IPS DF 6.9 (cell line): Measurements from ENCODE around the gene PLPP4.

Experiments
- DNase-seq: peaks from one replicate; pipeline ENCODE4 v3.0.0-alpha.2; 2013; ENCODE audit warnings: low read depth, low spot score
- H3K27ac ChIP-seq: one replicate; pipeline ENCODE4 v1.5.1; 2013; ENCODE audit warnings: low read length, control low read depth
- H3K27me3 ChIP-seq: 2 replicates; pipeline ENCODE4 v1.6.1; 2013; ENCODE audit warnings: mild to moderate bottlenecking, low read length; ENCODE audit not compliant: control insufficient read depth, insufficient read depth
- H3K36me3 ChIP-seq: 2 replicates; pipeline ENCODE4 v1.6.1; 2013; ENCODE audit warnings: low read length; ENCODE audit not compliant: control insufficient read depth, insufficient read depth
- H3K4me1 ChIP-seq: 2 replicates; pipeline ENCODE4 v1.6.1; 2013; ENCODE audit warnings: low read length; ENCODE audit not compliant: control insufficient read depth, insufficient read depth
- H3K4me3 ChIP-seq: 2 replicates; pipeline ENCODE4 v1.5.1; 2013; ENCODE audit warnings: mild to moderate bottlenecking, low read length
- H3K9me3 ChIP-seq: 2 replicates; pipeline ENCODE4 v1.6.1; 2013; ENCODE audit warnings: low read length, inconsistent platforms; ENCODE audit not compliant: control insufficient read depth, insufficient read depth
- WGBS: extraction: QIAGEN DNeasy Blood & Tissue Kit; methylation state at CpG from one replicate; pipeline ENCODE4 v1.1.7; 2013; ENCODE audit warnings: mixed read lengths, missing lambda C conversion rate; ENCODE audit not compliant: insufficient read length, insufficient coverage; 5-methylcytosine and 5-hydroxymethylcytosine counted together

The PLPP4 gene

GRCh38 chr10:120583424-120584108 is 126.5 kb downstream of the PLPP4 start:
- no CpG with 5 or more reads among the region's 2 CpGs for WGBS
- no peak for DNase-seq
- Histone ChIP-seq H3K27ac (no peak overlapping the region), H3K4me1 (no peaks in the 10 kb centered on the region), H3K36me3 (no peaks in the 10 kb centered on the region), H3K4me3 (no peak overlapping the region), H3K27me3 (no peaks in the 10 kb centered on the region), H3K9me3 (no peaks in the 10 kb centered on the region)

DNA sequence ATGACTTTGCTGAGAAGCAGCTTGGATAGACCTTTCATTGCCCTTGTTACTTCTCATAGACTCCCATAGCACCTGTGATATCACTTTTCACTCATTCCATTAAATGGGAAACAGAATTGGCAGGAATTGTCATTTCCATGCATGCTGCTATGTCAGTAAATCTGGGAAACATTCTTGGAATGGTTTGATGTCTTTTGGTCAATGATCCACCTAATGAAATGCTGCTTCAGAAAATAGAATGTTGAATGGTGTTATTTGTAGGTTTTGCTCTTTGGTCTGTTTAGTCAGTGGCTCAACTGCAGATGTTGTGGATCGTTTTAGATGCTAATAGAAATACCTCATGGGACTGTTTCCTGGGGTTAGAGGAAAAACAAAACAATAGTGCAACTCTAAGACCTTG is 127.8 kb downstream of the PLPP4 start:
- Histone ChIP-seq H3K9me3 (no peaks in the 10 kb centered on the region), H3K27me3 (no peaks in the 10 kb centered on the region), H3K4me3 (no peak overlapping the region), H3K4me1 (no peaks in the 10 kb centered on the region), H3K27ac (no peak overlapping the region), H3K36me3 (no peaks in the 10 kb centered on the region)
- WGBS, result no CpG with 5 or more reads among the region's 1 CpG
- no peak for DNase-seq

GRCh38 chr10:120586471-120586872 is 129.4 kb downstream of the PLPP4 start:
- no peak overlapping the region for H3K4me3 ChIP-seq

DNA sequence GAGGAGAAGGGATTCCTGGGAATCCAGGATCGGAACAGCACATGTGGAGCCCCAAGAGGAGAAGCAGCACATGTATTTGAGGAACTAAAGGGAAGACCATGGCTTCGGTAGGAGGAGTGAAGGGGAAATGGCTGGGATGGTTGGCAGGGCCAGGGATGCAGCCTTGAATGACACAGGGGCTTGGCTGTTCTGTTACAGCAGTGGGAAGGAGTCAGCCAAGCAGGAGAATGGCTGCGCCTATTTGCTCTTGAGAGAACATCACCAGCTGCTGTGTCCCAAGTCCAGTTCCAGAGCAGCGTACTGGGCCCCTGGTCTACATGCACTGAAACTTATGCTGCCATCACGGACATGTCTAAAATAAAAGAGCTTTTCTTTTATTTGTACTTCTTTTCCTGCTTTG is 130.0 kb downstream of the PLPP4 start:
- DNase-seq, result no peak
- no peaks in the 10 kb centered on the region for H3K36me3 ChIP-seq
- no peak overlapping the region for H3K27ac ChIP-seq
- no peaks in the 10 kb centered on the region for H3K27me3 ChIP-seq
- no peaks in the 10 kb centered on the region for H3K9me3 ChIP-seq
- no peaks in the 10 kb centered on the region for H3K4me1 ChIP-seq
- no CpG with 5 or more reads among the region's 5 CpGs for WGBS
- no peak overlapping the region for H3K4me3 ChIP-seq

More at GRCh38 chr10:120586471-120586872, 129.4 kb downstream of the PLPP4 start:
- Histone ChIP-seq H3K4me1 (no peaks in the 10 kb centered on the region), H3K27ac (no peak overlapping the region), H3K9me3 (no peaks in the 10 kb centered on the region), H3K36me3 (no peaks in the 10 kb centered on the region), H3K27me3 (no peaks in the 10 kb centered on the region)
- no peak for DNase-seq
- no CpG with 5 or more reads among the region's 3 CpGs for WGBS

DNA sequence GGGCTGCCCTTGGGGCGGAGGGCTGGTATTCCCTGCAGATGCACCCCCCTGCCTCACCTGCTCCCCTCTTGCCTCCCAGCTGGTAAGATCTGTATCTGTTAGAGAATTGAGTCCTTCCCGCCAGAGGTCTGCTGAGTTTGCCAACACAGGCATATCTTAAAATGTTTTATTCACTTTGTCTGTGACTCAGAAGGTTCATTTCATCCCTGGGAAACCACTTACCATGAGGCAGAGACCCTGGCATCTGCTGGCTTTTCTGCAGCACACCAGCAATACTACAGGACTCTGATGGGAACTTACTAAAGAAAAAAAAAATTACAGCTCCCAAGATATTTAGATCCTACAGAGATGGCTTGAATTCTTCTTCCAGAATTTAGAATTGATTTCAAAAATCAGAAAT is 131.3 kb downstream of the PLPP4 start:
- H3K9me3 ChIP-seq, result no peaks in the 10 kb centered on the region
- no peaks in the 10 kb centered on the region for H3K27me3 ChIP-seq
- no CpG with 5 or more reads among the region's 2 CpGs for WGBS
- no peaks in the 10 kb centered on the region for H3K4me1 ChIP-seq
- H3K4me3 ChIP-seq, result no peak overlapping the region
- no peaks in the 10 kb centered on the region for H3K36me3 ChIP-seq
- no peak for DNase-seq
- H3K27ac ChIP-seq, result no peak overlapping the region

GRCh38 chr10:120593693-120594092 is 136.7 kb downstream of the PLPP4 start:
- no peak overlapping the region for H3K27ac ChIP-seq
- H3K9me3 ChIP-seq, result no peaks in the 10 kb centered on the region
- no peaks in the 10 kb centered on the region for H3K27me3 ChIP-seq
- no peak for DNase-seq
- no peaks in the 10 kb centered on the region for H3K4me1 ChIP-seq
- no peak overlapping the region for H3K4me3 ChIP-seq
- WGBS, result no CpG with 5 or more reads among the region's 2 CpGs
- no peaks in the 10 kb centered on the region for H3K36me3 ChIP-seq

GRCh38 chr10:120597902-120598301 is 140.9 kb downstream of the PLPP4 start:
- Histone ChIP-seq H3K4me3 (no peak overlapping the region), H3K27me3 (no peaks in the 10 kb centered on the region), H3K36me3 (no peaks in the 10 kb centered on the region), H3K27ac (no peak overlapping the region), H3K4me1 (0 out of 2 replicates have a peak, but pooled peaks cover 1% of the 10 kb centered on the region), H3K9me3 (no peaks in the 10 kb centered on the region)
- WGBS, result no CpG with 5 or more reads among the region's 3 CpGs
- DNase-seq, result no peak

GRCh38 chr10:120598386-120598785 is 141.4 kb downstream of the PLPP4 start:
- WGBS, result no CpG with 5 or more reads among the region's 5 CpGs
- H3K4me1 ChIP-seq, result 0 out of 2 replicates have a peak, but pooled peaks cover 1% of the 10 kb centered on the region
- no peaks in the 10 kb centered on the region for H3K27me3 ChIP-seq
- no peaks in the 10 kb centered on the region for H3K36me3 ChIP-seq
- no peak for DNase-seq
- no peak overlapping the region for H3K4me3 ChIP-seq
- no peaks in the 10 kb centered on the region for H3K9me3 ChIP-seq
- H3K27ac ChIP-seq, result no peak overlapping the region

DNA sequence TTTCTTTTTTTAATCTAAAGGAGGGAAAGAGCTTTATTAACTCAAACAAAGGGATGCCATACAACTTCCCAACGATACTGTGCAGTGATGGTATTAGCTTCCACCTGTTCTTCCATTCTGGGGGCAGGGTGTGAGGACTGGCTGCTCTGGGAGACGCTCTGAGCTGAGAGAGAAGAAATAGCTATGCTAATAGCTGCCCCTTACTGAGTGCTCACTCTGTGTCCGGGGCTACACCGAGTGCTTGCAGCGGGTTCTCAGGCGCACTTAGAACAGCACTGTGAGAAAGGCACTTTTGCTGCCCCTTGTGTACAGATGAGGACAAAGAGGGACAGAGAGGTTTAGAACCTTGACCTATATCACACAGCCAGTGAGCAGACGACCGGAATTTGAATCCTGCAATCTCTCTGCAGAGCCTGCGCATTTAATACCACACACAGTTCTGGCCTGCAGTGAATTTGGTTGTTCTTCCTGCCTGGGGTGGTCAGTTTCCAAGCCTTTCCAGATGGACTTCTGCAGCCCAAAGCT is 142.2 kb downstream of the PLPP4 start:
- no peak overlapping the region for H3K4me3 ChIP-seq
- H3K9me3 ChIP-seq, result no peaks in the 10 kb centered on the region
- H3K27ac ChIP-seq, result no peak overlapping the region
- DNase-seq, result no peak
- no peaks in the 10 kb centered on the region for H3K27me3 ChIP-seq
- H3K4me1 ChIP-seq, result 0 out of 2 replicates have a peak, but pooled peaks cover 1% of the 10 kb centered on the region
- WGBS, result no CpG with 5 or more reads among the region's 9 CpGs
- no peaks in the 10 kb centered on the region for H3K36me3 ChIP-seq

- DNase-seq, result no peak
These were observed 144.0 kb downstream of the PLPP4 start for GRCh38 chr10:120600871-120601649.

More at GRCh38 chr10:120600871-120601649, 144.0 kb downstream of the PLPP4 start:
- H3K36me3 ChIP-seq, result no peaks in the 10 kb centered on the region
- H3K9me3 ChIP-seq, result no peaks in the 10 kb centered on the region
- WGBS, result no CpG with 5 or more reads among the region's 12 CpGs
- H3K27me3 ChIP-seq, result no peaks in the 10 kb centered on the region
- H3K4me1 ChIP-seq, result 0 out of 2 replicates have a peak, but pooled peaks cover 1% of the 10 kb centered on the region
- no peak overlapping the region for H3K27ac ChIP-seq
- no peak overlapping the region for H3K4me3 ChIP-seq
